ENCODE measurements around the gene EFCAB5.

DNA sequence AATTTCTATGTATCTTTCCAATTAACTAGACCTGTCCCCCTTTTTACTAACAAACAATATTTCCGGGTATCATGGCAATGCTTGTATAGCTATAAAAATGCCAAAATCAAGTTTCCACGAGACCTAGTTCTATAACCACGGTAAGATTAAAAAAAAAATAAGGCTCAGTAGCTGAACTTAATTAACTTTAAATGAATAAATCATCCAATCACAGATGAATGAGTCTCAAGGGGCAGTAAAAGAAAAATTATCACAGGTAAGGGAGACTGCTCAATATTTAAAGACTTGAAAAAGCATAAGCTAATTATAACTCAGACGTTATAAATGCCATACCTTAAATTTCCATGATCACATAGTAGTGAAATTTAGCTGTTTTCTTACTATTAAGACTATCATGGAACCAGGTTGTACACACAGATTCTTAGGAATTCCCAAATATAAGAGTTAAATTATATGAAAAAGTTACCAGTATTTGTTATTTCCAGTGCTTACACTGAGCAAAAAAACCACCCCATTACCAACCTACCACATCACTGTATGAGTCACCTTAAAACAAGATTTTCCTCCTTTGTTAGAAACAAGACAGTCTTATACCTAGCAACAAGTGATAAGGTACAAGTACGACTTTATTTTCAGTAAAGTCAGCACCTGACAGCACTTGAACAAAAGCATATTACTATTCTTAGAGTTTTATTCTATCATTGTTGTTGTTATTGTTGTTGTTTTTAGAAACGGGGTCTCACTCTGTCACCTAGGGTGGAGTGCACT lies 32.0 kb upstream of the EFCAB5 start:
- TF ChIP-seq RAD21 (conservative IDR thresholded peaks at IDR 0.05): no peak
- TF ChIP-seq, protein P1, sequence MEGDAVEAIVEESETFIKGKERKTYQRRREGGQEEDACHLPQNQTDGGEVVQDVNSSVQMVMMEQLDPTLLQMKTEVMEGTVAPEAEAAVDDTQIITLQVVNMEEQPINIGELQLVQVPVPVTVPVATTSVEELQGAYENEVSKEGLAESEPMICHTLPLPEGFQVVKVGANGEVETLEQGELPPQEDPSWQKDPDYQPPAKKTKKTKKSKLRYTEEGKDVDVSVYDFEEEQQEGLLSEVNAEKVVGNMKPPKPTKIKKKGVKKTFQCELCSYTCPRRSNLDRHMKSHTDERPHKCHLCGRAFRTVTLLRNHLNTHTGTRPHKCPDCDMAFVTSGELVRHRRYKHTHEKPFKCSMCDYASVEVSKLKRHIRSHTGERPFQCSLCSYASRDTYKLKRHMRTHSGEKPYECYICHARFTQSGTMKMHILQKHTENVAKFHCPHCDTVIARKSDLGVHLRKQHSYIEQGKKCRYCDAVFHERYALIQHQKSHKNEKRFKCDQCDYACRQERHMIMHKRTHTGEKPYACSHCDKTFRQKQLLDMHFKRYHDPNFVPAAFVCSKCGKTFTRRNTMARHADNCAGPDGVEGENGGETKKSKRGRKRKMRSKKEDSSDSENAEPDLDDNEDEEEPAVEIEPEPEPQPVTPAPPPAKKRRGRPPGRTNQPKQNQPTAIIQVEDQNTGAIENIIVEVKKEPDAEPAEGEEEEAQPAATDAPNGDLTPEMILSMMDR (IDR thresholded peaks at IDR 0.05; ENCODE audit: poor library complexity, severe bottlenecking): no peak
- no peak for TF ChIP-seq MXI1 (conservative IDR thresholded peaks at IDR 0.05; ENCODE audit: poor library complexity, severe bottlenecking)
- no peak for TF ChIP-seq EP300 (conservative IDR thresholded peaks at IDR 0.05; ENCODE audit: poor library complexity, severe bottlenecking)
- TF ChIP-seq POLR2AphosphoS5 (IDR thresholded peaks at IDR 0.05): no peak
- no peak for TF ChIP-seq EZH2 (IDR thresholded peaks at IDR 0.05; ENCODE audit: borderline replicate concordance, insufficient read depth, low read length, poor library complexity, severe bottlenecking)

Data from neural cell (in vitro differentiated cells).